ENCODE results near the gene CDA. TPM values are rescaled to one million over a fixed set of nuclear protein-coding genes. Genes with fewer than 3 reads are reported as not detected.

Gene CDA
- total RNA-seq, 1 donor from 2014 or later: not detected

DNA sequence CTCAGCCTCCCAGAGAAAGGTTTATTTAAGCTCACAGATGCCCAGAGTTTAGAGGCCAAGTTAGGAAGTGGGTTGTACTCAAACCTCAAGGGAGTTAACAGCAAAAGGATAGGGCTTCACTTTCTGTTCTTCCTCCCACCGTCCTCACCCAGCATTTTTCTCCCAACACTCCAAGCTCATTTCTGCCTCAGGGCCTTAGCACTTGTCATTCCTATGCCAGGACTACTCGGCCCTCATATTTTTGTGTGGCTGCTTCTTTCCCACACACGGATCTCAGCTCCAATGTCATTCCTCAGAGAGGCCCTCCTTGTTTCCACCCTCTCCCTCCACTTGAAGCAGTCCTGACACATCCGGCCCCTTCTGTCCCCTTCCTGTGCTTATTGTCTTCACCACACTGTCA lies 23.7 kb upstream of the CDA start:
- TF ChIP-seq, protein P1, sequence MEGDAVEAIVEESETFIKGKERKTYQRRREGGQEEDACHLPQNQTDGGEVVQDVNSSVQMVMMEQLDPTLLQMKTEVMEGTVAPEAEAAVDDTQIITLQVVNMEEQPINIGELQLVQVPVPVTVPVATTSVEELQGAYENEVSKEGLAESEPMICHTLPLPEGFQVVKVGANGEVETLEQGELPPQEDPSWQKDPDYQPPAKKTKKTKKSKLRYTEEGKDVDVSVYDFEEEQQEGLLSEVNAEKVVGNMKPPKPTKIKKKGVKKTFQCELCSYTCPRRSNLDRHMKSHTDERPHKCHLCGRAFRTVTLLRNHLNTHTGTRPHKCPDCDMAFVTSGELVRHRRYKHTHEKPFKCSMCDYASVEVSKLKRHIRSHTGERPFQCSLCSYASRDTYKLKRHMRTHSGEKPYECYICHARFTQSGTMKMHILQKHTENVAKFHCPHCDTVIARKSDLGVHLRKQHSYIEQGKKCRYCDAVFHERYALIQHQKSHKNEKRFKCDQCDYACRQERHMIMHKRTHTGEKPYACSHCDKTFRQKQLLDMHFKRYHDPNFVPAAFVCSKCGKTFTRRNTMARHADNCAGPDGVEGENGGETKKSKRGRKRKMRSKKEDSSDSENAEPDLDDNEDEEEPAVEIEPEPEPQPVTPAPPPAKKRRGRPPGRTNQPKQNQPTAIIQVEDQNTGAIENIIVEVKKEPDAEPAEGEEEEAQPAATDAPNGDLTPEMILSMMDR (IDR thresholded peaks at IDR 0.05): no peak
- DNase-seq (no peak), ATAC-seq (ENCODE audit: low read depth) (no peak)
- no peak overlapping the region for H3K27ac Mint-ChIP-seq
- H3K36me3 Mint-ChIP-seq (ENCODE audit: low read depth): no peaks in the 10 kb centered on the region
- H3K9me3 Mint-ChIP-seq: no peaks in the 10 kb centered on the region
- ChIA-PET POLR2A (no interaction called here), CTCF (no interaction called here)
- no peak overlapping the region for H3K4me3 Mint-ChIP-seq
- intact Hi-C loops (cut with micrococcal nuclease): no loop called here
- peaks cover 31% of the 10 kb centered on the region for H3K27me3 Mint-ChIP-seq
- H3K4me1 Mint-ChIP-seq: no peaks in the 10 kb centered on the region

DNA sequence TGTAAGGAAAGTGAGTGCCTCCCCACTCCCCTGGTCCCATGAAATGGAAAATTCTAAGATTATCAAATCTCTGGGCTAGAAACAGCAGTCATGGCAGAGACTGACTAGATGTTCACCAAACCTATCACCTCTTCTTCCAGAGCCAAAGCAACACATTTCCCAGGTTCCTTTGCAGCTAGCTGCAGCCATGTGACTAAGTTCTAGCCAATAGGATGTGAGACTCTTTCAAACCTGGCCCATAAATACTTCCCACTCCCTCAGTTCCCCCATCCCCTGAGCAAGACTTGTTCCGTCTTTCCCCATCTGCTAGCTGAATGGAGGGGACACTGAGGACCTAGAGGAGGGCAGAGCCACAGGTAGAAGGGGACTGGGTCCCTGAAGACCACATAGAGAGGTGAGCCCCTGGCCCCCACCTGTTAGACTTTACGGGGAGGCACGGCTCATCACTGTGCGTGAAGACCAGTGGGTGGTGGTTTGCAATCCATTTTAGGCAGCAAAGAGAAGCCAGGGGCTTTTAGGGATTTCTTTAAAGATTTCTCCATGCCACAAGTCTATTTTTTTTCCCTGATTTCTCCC lies 19.3 kb upstream of the CDA start:
- ChIA-PET CTCF (no interaction called here), POLR2A (no interaction called here)
- peaks cover 24% of the 10 kb centered on the region for H3K27me3 Mint-ChIP-seq
- H3K4me3 Mint-ChIP-seq: no peak overlapping the region
- no peaks in the 10 kb centered on the region for H3K4me1 Mint-ChIP-seq
- TF ChIP-seq, protein P1 (IDR thresholded peaks at IDR 0.05): no peak
- DNase-seq: no peak
- no peaks in the 10 kb centered on the region for H3K36me3 Mint-ChIP-seq (ENCODE audit: low read depth)
- no peak for ATAC-seq (ENCODE audit: low read depth)
- intact Hi-C loops (cut with micrococcal nuclease): no loop called here
- H3K27ac Mint-ChIP-seq: no peak overlapping the region
- peaks cover 2% of the 10 kb centered on the region for H3K9me3 Mint-ChIP-seq

DNA sequence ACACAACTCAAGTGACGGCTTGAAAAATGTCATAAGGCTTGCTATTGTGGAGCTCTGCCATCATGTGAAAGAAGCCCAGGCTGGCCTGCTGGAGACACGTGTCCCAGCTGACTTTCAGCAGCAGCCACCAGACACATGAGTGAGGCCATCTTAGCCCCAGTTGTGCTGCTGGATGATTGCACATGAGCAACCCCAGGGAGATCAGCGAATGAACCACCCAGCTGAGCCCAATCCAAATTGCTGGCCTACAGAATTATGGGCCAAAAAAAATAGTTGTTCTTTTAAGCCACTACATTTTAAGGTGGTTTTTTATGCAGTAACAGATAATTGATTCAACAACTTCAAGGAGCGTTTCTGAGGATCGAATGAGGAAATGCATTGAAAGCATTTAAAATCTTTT lies 17.5 kb upstream of the CDA start:
- POLR2A ChIA-PET: no interaction called here
- H3K9me3 Mint-ChIP-seq: peaks cover 2% of the 10 kb centered on the region
- intact Hi-C loops (cut with micrococcal nuclease): no loop called here

DNA sequence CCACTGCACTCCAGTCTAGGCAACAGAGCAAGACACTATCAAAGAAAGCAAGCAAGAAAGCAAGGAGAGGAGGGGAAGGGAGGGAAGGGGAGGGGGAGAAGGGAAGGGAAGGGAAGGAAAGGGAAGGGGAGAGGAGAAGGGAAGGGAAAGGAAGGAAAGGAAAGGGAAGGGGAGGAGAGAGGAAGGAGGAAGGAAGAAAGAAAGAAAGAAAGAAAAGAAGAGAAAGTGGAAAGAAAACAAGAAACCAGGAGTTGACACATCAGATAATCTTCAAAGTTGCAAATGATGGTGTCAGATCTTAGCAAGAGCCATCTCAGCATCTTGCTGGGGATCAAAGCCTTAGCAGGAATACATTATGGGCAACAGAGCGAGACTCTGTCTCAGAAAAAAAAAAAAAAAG lies 14.9 kb upstream of the CDA start:
- Mint-ChIP-seq H3K27me3 (peaks cover 28% of the 10 kb centered on the region), H3K27ac (no peak overlapping the region), H3K4me1 (no peaks in the 10 kb centered on the region), H3K9me3 (peaks cover 2% of the 10 kb centered on the region), H3K36me3 (ENCODE audit: low read depth) (no peaks in the 10 kb centered on the region), H3K4me3 (no peak overlapping the region)
- intact Hi-C loops (cut with micrococcal nuclease): no loop called here
- ChIA-PET POLR2A (no interaction called here), CTCF (no interaction called here)
- ATAC-seq (ENCODE audit: low read depth) (no peak), DNase-seq (no peak)
- TF ChIP-seq, protein P1 (IDR thresholded peaks at IDR 0.05): no peak

More for the DNA sequence above, 17.5 kb upstream of the CDA start:
- Mint-ChIP-seq H3K27me3 (peaks cover 28% of the 10 kb centered on the region), H3K4me3 (no peak overlapping the region), H3K27ac (no peak overlapping the region), H3K36me3 (ENCODE audit: low read depth) (no peaks in the 10 kb centered on the region), H3K4me1 (no peaks in the 10 kb centered on the region)
- CTCF ChIA-PET: no interaction called here
- TF ChIP-seq, protein P1 (IDR thresholded peaks at IDR 0.05): no peak
- DNase-seq (no peak), ATAC-seq (ENCODE audit: low read depth) (no peak)

DNA sequence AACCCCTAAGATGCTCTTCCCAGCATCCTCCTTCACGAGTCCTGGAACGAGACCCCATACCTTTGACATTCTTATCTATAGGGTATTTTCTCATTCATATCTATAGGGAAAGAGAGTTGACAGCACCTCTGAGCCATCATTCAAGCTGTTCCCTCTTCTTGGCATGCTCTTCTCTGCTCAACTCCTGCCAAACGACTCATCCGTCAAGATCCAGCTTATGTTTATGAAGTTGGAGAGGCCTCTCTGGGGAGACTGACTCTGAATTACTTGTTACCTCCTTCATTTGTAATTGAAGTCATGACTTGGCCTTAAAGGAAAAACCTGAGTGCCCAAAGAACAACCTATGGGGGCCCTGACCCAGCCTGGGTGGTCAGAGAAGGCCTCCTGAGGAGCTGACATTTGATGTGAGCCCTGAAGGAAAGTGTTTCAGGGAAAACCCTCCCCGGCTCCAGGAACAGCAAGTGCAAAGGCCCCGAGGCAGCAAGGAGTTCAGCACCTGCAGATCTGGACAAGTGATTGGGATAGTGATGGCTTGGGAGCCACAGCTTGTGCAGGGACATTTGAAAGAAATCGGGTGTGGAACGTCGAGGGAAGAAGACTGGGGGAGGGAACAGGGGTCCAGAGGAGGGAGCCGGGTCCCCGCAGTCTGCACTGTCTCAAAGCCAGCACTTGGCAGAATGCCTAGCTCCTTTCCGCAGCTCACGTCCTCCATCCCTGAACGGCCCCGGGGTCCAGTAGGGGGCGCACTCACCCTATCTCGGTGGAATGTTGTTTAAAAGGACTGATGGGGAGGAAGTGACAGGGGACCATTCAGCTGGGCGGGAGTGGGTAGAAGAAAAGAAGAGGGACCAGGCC lies 14.0 kb upstream of the CDA start:
- H3K4me1 Mint-ChIP-seq: no peaks in the 10 kb centered on the region
- H3K27me3 Mint-ChIP-seq: peaks cover 24% of the 10 kb centered on the region
- ChIA-PET CTCF (no interaction called here), POLR2A (no interaction called here)
- H3K9me3 Mint-ChIP-seq: peaks cover 2% of the 10 kb centered on the region
- TF ChIP-seq, protein P1 (IDR thresholded peaks at IDR 0.05): no peak
- ATAC-seq (ENCODE audit: low read depth): no peak
- intact Hi-C loops (cut with micrococcal nuclease): no loop called here
- no peaks in the 10 kb centered on the region for H3K36me3 Mint-ChIP-seq (ENCODE audit: low read depth)
- no peak for DNase-seq
- H3K27ac Mint-ChIP-seq: no peak overlapping the region
- no peak overlapping the region for H3K4me3 Mint-ChIP-seq

All from activated B cell treated with CpG ODN at 0.5 μM for 24 hours (primary cell).